Measurements from ENCODE around the gene FBXL7. TPM values are rescaled to one million over a fixed set of nuclear protein-coding genes. Genes with fewer than 3 reads are reported as not detected.

Gene FBXL7
- total and polyA plus RNA-seq, 2 donors (not counting 3 experiments of a cell fraction or from before 2014, with no cell fraction given) = 23.5 to 32.2 TPM

DNA sequence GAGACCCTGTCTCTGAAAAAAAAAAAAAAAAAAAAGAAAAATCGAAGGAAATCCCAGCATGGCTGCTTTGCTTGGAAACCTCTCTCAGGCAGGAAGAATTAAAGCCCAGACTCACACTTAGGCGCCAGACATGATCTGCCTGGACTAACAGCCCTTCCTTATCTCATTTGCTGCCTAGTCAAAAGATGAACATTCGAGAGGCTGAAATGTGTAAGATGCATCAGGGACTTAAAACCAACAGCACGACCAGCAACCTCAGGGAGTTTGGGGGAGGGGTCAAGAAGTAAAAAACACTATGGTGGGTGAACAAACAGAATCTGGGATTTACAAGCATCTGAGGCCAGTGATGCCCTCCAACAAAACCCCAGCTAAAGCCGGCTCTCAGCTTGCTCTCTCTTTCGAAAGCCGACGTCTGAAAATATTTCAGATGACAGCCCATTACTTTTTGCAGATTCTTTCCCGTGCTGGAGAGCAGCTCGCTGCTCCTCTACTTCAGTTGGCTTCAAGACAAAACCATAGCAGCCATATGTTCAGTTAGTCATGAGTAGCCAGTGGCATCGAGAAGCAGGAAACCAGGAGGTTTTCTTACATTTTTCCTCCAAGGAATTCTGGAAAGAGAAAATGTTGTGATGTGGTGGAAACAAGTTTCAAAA, 429.8 kb downstream of the FBXL7 start:
- FAIRE-seq (no peak), DNase-seq (ENCODE audit: low read depth, low spot score) (no peak)
- TF ChIP-seq, protein P1, sequence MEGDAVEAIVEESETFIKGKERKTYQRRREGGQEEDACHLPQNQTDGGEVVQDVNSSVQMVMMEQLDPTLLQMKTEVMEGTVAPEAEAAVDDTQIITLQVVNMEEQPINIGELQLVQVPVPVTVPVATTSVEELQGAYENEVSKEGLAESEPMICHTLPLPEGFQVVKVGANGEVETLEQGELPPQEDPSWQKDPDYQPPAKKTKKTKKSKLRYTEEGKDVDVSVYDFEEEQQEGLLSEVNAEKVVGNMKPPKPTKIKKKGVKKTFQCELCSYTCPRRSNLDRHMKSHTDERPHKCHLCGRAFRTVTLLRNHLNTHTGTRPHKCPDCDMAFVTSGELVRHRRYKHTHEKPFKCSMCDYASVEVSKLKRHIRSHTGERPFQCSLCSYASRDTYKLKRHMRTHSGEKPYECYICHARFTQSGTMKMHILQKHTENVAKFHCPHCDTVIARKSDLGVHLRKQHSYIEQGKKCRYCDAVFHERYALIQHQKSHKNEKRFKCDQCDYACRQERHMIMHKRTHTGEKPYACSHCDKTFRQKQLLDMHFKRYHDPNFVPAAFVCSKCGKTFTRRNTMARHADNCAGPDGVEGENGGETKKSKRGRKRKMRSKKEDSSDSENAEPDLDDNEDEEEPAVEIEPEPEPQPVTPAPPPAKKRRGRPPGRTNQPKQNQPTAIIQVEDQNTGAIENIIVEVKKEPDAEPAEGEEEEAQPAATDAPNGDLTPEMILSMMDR (IDR thresholded peaks at IDR 0.05; ENCODE audit: extremely low read depth in 1 of 2, insufficient read depth in 1 of 2, low read depth in 1 of 2, low read length in 2 of 2) = no peak
- TF ChIP-seq POLR2AphosphoS5 (IDR thresholded peaks at IDR 0.05; ENCODE audit: insufficient read depth, low read depth, low read length) (no peak), MYC (IDR thresholded peaks at IDR 0.05; ENCODE audit: low read depth, low read length) (no peak), EZH2 (IDR thresholded peaks at IDR 0.05; ENCODE audit: borderline replicate concordance, low read depth, low read length, severe bottlenecking) (no peak), GATA2 (IDR thresholded peaks at IDR 0.05; ENCODE audit: insufficient read depth, insufficient read length, low read depth, low read length) (no peak), FOS (IDR thresholded peaks at IDR 0.05; ENCODE audit: borderline replicate concordance, insufficient read depth, low read length) (no peak), JUN (IDR thresholded peaks at IDR 0.05; ENCODE audit: borderline replicate concordance, insufficient read depth, insufficient read length, low read depth) (no peak), POLR2A (IDR thresholded peaks at IDR 0.05; ENCODE audit: low read depth, low read length) (no peak)
- TF ChIP-seq, protein P2, sequence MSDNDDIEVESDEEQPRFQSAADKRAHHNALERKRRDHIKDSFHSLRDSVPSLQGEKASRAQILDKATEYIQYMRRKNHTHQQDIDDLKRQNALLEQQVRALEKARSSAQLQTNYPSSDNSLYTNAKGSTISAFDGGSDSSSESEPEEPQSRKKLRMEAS (IDR thresholded peaks at IDR 0.05; ENCODE audit: insufficient read depth, insufficient read length) = no peak
- Histone ChIP-seq H3K27ac (ENCODE audit: insufficient read depth, low read depth, low read length) (no peak overlapping the region), H3K4me2 (ENCODE audit: insufficient read depth, low read length) (no peak overlapping the region), H3K36me3 (ENCODE audit: control insufficient read depth in 2 of 2, extremely low read depth in 1 of 2, insufficient read depth in 2 of 2, low read length in 2 of 2) (peaks cover 0 to 3% of the 10 kb centered on the region in 2 experiments), H3K27me3 (ENCODE audit: control insufficient read depth in 2 of 2, insufficient read depth in 2 of 2, low read length in 2 of 2) (no peaks in the 10 kb centered on the region), H3K79me2 (ENCODE audit: control insufficient read depth, insufficient read depth, low read length) (no peaks in the 10 kb centered on the region), H3K9ac (replicated peaks; ENCODE audit: extremely low read depth, insufficient read depth, low read length) (no peak overlapping the region), H3K9me3 (replicated peaks; ENCODE audit: control insufficient read depth, insufficient read depth, low read length) (no peaks in the 10 kb centered on the region), H3K9me1 (replicated peaks; ENCODE audit: control insufficient read depth, extremely low read depth, insufficient read depth, low read length) (no peaks in the 10 kb centered on the region), H3K4me1 (ENCODE audit: control insufficient read depth, extremely low read depth, insufficient read depth, low read length) (peaks cover 16% of the 10 kb centered on the region), H3K4me3 (replicated peaks in 1 of 3; ENCODE audit: insufficient read depth in 1 of 3, low read depth in 1 of 3, low read length in 3 of 3) (no peak overlapping the region), H4K20me1 (replicated peaks; ENCODE audit: control insufficient read depth, extremely low read depth, insufficient read depth, low read length) (no peaks in the 10 kb centered on the region), H2AFZ (ENCODE audit: low read depth, low read length) (no peak overlapping the region)
- ChIA-PET CTCF (no interaction called here), POLR2A (no interaction called here)
- dilution Hi-C loops (cut with MboI; ENCODE audit: extremely low pct_ligation_motif_present, low sequenced_read_pairs) (no loop called here), intact Hi-C loops (cut with micrococcal nuclease) (no loop called here)
- BruUV-seq (replicated peaks) = no TSS peak

Measured in endothelial cell of umbilical vein (primary cell).